ELR (cell line): Measurements from ENCODE around the gene TRMT44.
"Not testable (repeated sequence)": the region's sequence is repeated elsewhere in the genome, so short reads cannot be mapped to it uniquely, and the experiment has no call there.

Source experiments
- DNase-seq: peaks from one replicate; pipeline ENCODE4 v3.0.0-alpha.2; 2015; ENCODE audit warnings: low read depth

TRMT44 gene

GRCh38 chr4:8469550-8469949 lies 29.0 kb downstream of the TRMT44 start:
- no peak for DNase-seq

DNA sequence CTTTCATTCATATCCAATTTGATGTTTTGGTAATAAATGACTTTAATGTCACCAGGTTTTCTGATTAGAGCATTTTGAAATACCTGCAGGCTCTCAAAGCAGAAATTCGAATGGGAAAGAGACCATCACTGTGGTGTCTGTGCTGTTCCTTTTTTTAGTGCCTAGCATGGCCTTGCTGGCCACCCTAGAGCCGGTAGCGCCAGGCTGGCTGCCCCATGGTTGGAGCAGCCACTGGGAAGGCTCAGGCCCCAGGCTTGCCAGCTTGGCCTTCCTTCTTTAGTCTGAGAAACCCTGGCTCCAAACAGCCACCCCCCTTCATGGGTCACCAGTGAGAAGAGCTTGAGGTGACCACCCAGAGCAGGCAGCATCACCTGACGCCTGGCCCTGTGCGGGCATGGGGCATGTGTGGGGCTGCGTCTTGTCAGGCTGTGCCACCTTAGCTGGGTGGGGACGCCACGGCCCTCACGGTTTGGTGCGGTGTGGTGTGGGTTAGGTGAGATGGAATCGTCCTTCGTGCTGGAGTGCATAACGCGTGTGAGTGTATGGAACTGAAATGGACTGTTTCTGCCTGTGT lies 30.0 kb downstream of the TRMT44 start:
- no peak for DNase-seq

DNA sequence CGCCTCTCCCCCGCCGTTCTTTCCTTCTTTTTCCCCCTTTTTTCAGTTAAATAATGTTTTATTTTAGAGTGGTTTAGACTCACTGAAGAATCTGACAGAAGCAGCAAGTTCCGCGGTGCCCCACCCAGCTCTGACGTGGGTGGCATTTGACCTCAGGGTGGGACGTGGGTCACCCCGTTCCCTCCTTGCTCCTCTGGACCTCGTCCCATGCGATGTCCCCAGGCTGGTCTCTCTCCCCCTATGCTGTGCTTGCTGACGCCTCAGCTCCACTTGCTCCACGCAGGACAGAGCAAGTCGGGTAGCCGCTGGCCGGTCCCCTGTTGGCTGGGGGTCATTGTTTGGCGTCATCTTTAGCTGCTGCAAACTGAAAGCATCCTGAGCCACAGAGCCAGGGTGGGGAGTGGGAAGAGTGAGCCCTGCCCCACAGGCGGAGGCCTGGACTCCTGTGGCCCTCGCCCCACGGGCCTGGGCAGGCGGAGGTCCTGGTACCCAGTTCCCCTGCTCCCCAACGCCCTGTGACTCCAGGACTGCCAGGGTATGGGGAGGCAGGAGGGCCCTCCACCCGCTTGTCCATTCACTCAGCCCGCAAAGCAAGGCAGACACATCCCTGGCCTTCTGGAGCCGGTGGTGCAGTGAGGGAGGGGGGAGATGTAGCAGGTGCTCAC lies 30.8 kb downstream of the TRMT44 start:
- DNase-seq: no peak

- DNase-seq: no peak
Measured at GRCh38 chr4:8472158-8472688, 31.6 kb downstream of the TRMT44 start.

- peak; percentile 83 for DNase-seq
Measured at GRCh38 chr4:8472689-8473197, 32.2 kb downstream of the TRMT44 start.

DNA sequence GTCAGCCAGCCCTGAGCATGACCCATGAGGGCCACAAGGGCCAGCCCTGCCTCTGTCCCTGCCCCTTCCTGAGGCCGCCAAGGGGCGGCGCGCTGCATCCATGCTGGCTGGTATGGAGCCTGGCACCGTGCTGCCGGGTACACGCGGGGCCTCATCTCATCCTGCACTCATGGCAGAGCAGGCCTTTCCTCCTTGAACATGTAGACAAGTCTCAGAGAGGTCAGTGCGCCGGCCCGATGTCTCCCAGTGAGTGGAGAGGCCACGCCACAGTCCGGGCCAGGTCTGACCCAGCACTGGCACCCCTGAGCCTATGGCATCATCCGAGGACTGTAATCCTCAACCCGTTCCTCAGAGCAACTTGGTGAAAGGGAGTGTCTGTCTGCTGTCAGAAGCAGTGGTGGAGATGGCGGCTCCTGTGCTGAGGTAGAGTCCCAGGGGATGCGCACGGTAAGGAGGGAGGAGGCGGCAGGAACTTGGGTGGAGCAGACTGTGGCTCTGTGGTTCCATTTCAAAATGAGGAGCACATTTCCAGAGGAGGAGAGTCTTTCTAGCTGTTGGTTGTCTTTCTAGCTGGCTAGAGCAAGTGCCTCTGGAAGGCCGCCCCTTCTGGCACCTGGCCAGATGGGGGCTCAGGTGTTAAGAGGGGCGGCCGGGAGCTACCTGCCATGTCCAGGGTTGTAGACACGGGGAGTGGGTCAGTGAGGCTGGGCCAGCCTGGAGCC lies 32.8 kb downstream of the TRMT44 start:
- no peak for DNase-seq

DNA sequence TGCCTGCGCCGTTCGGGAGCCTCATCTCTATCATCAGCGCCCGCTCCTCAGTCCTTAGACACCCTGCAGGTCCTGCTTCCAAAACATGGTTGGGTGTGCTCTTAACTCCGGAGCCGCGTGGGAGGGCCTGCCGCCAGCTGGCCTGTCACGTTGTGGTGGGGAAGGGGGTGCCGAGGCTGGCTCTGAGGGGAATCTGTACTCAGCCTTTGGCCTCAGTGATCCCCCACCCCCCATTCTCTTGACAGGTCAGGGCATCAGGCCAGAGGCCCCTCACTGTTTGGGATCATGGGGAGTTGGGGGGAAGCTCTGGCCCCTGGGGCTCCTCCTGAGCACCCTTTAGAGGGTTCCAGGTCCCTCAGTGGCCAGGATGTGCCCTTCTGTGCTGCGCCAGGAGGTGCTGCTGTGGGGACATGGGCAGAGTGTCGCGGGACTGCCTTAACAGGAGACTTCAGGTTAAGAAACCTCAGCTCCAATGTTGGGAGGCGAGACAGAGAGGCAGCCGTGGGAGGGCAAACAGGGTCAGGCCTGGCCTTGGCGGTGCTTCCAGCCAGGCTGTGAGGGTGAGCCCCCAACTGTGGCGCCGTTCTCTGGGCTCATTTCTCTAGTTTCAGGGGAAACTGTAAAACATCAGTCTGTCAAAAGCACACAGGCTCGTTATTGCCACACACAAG lies 33.5 kb downstream of the TRMT44 start:
- DNase-seq: no peak

GRCh38 chr4:8474856-8475255 lies 34.3 kb downstream of the TRMT44 start:
- DNase-seq: no peak

DNA sequence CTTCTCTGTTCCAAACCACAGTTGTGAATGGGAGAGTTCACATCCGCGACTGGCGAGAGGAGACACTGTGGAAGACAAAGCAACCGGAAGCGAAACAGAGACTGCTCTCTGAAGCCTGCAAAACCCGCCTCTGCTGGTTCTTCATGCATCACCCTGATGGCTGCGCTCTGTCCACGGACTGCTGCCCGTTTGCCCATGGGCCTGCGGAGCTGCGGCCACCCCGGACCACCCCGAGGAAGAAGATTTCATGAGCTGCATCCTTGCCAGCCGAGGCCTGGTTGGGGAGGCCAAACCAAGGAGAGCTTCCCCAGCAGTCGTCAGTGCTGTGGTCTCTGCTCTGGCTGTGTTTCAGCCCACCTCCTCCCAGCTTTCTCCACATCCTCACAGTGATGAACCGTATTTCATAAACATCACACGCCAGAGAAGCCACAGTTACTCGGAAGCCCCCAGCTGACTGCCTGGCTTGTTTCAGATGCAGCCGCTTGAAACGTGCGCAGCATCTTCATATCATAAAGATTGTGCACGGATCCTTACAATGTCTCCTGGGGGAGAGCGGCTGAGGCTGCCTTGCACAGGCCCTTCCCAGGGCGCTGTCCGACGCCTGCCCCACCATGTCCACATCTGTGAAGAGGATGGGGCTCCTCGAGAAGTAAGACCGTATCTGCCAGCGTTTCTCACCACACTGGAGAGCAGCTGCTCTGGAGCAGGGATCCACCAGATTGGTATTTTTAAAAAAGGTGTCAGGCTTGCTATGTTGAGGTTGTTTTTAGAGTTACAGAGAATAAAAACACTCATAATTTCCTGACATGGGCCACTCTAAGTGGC lies 35.4 kb downstream of the TRMT44 start:
- no peak for DNase-seq

- no peak for DNase-seq
Measured at GRCh38 chr4:8477095-8477635, 36.6 kb downstream of the TRMT44 start.

DNA sequence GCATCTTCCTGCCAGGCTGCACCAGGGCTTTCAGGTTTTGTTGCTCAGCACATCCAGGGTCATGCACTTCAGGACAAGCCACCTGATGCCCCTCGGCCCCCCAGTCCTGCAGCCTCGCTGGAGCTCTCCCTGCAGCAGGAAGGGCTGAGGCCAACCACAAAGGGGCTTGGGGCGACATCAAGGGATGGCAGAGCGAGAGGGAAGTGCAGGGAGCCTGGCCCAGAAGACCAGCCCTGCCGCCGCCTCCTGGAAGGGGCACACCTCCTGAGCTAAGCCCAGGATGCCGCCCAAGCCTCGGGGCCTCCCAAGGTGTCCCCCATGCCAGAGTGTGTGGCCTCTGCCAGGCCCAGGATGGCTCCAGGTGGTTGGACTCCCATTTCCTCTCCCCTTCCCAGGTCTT lies 37.1 kb downstream of the TRMT44 start:
- no peak for DNase-seq

- DNase-seq: no peak
Measured at GRCh38 chr4:8478371-8478770, 37.8 kb downstream of the TRMT44 start.

GRCh38 chr4:8478801-8479744 lies 38.5 kb downstream of the TRMT44 start:
- DNase-seq: no peak

DNA sequence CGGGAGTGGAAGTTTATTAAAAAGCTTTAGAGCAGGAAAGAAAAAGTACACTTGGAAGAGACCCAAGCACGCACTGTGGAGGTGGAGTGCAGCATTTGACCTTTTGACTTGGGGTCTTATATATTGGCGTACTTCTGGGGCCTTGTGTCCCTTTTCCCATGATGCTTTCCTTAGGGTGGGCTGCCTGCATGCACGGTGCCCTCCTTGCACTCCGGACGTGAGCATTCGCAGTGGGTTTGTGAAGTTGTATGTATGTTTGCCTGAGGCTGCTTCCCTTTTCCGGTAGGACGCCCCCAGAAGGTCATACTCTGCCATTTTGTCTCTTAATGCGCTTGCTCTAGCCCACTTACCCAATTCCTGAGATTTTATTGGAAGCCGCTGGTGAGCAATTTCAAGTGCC lies 39.6 kb downstream of the TRMT44 start:
- no peak for DNase-seq

DNA sequence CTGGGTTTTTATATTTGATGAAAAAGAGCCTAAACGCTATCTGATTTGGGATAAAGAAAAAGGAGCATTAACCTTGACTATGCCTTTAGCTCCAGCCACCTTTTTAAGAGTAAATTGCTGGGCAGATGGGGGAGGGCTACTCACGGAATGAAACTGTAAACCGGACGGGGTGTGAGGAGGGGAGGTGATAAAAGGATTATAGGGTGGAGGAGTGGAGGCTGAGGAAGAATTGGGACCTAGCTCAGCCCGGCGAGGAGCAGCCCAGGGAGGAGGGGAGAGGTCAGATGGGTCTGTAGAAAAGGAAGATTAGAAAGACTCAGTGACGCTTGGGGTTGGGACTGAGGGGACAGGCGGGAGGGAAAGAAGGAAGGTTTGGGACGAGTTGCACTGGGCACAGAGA lies 46.1 kb downstream of the TRMT44 start:
- not testable (repeated sequence) for DNase-seq

DNA sequence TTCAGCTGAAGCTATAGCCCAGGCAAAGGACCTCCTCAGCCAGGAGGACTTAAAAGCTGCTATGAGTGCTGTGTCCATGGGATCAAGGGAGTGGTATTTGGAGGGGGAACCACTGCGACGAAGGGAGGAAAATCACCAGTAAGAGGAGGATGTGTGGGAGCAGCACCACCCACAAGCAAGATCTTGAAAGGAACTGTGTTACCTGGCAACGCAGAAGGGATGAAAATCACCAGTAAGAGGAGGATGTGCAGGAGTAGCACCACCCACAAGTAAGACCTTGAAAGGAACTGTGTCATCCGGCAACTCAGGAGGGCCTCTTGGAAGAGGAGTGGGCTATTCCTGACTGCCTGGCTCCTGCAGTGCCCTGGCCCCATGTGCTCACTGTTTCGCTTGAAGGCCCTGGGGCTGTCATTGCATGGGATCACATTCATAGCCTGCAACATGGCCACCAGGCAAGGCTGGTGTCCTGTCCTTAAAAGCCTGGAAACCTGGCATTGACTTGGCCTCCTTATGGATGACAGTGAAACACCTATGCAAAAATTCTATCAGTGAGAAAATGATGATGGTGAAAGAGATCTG lies 48.3 kb downstream of the TRMT44 start:
- no peak for DNase-seq

GRCh38 chr4:8491478-8491877 lies 50.9 kb downstream of the TRMT44 start:
- not testable (repeated sequence) for DNase-seq

GRCh38 chr4:8492174-8492573 lies 51.6 kb downstream of the TRMT44 start:
- no peak for DNase-seq

DNA sequence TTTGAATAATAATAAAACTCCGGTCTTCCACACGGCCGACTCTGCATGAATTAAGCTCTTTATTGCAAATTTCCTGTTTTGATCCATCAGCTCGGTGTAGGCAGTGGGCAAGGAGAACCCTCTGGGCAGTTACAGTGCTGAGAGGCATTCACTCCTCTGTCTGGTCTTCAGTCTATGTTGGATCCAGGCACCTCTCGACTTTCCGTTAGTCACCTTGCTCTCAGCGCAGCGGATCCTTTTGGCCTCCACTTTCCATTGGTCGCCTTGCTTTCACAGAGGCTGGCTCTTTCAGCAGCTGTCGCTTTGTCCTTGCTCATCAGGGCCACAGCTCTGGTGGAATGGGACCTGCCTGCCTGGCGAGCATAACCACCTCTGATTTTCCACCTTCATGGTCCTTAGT lies 52.9 kb downstream of the TRMT44 start:
- DNase-seq: no peak

GRCh38 chr4:8494218-8494617 lies 53.6 kb downstream of the TRMT44 start:
- DNase-seq: no peak
